ENCODE measurements around the gene ADGRF3. TPM values are rescaled to one million over a fixed set of nuclear protein-coding genes. Genes with fewer than 3 reads are reported as not detected.

ADGRF3 gene
- total and polyA plus RNA-seq, 10 of the 15 experiments (the other 5 are each of a cell fraction or from before 2014, with no cell fraction given) = 0.03 to 3.1 (median 0.84) TPM

DNA sequence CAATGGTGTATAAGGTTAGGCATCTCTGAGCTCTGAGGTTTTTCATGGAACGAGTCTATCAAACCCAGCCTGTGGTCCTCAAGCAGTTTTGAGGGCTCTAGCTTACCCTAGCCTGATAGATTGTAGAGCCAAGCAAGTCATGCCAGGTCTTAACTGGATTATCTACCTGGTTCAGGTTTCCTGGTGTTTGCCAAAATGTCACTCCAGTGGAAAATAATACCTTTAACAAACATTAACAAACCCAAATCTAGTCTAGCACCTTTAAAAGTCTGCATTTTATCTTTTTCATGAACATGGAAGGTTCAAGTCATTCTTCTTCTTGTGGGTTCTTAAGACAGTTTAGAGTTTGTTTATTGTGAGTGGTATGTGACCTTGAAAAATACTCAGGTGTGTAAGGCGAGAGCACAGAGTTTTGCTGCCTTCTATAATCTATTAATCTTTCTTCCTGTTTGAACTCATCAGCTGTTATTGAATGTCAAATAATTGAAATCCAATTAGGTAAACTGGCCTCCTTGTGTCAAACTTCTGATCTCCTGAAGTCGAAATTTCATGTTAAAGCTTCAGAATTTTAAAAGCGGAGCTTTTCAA is 13.4 kb upstream of the ADGRF3 start:
- BruUV-seq (replicated peaks) = no TSS peak
- Histone ChIP-seq H3K79me2 (ENCODE audit: control insufficient read depth, insufficient read depth, low read length) (peaks cover 57% of the 10 kb centered on the region), H4K20me1 (ENCODE audit: control insufficient read depth, insufficient read depth) (no peaks in the 10 kb centered on the region), H3K27ac (ENCODE audit: control insufficient read depth, insufficient read depth) (no peak overlapping the region), H3K36me3 (ENCODE audit: control insufficient read depth in 2 of 2, insufficient read depth in 2 of 2, low read length in 1 of 2) (peaks cover 0 to 7% of the 10 kb centered on the region in 2 experiments; a peak in 1 of 4 replicates), H3K4me2 (ENCODE audit: control insufficient read depth, insufficient read depth) (no peak overlapping the region), H3K4me3 (no peak overlapping the region), H2AFZ (ENCODE audit: control insufficient read depth, low read depth, low read length) (no peak overlapping the region), H3K27me3 (replicated peaks in 1 of 2; ENCODE audit: control insufficient read depth in 2 of 2, insufficient read depth in 2 of 2, low read length in 1 of 2) (no peaks in the 10 kb centered on the region), H3K4me1 (ENCODE audit: control insufficient read depth, insufficient read depth, low read length) (no peaks in the 10 kb centered on the region), H3K9ac (ENCODE audit: control insufficient read depth, insufficient read depth, low read length) (no peak overlapping the region), H3K9me3 (replicated peaks; ENCODE audit: control insufficient read depth, insufficient read depth, low read length) (no peaks in the 10 kb centered on the region)
- ChIA-PET SMC1A (ENCODE audit: uncharacterized antibody, unreplicated experiment) (interaction anchor here (0.6 kb wide), 2 partner anchors 10 to 509 kb away, joined by 3 read pairs; no protein-coding TSS in a partner anchor), CTCF (interaction anchor here (1.0 kb wide), 1 partner anchor 14 kb away, joined by 5 read pairs; the partner anchor contains the start of gene SELENOI), POLR2A (no interaction called here), RAD21 (ENCODE audit: unreplicated experiment) (no interaction called here)
- FAIRE-seq (no peak), ATAC-seq (no peak), DNase-seq (ENCODE audit: low read depth, low spot score) (no peak)
- TF ChIP-seq SMAD1 (IDR thresholded peaks at IDR 0.05; ENCODE audit: low read depth, partially characterized antibody) (no peak), POLR2AphosphoS2 (IDR thresholded peaks at IDR 0.05; ENCODE audit: low read depth, low read length) (no peak), BRCA1 (IDR thresholded peaks at IDR 0.05; ENCODE audit: low read depth, low read length) (no peak), BACH1 (IDR thresholded peaks at IDR 0.05; ENCODE audit: borderline replicate concordance) (no peak), SMC3 (IDR thresholded peaks at IDR 0.05; ENCODE audit: borderline replicate concordance, low read length) (no peak), SIX5 (IDR thresholded peaks at IDR 0.05; ENCODE audit: low read depth, low read length, severe bottlenecking) (no peak), NR2F1 (conservative IDR thresholded peaks at IDR 0.05) (no peak), KLF5 (IDR thresholded peaks at IDR 0.05; ENCODE audit: partially characterized antibody) (no peak), ASH2L (IDR thresholded peaks at IDR 0.05; ENCODE audit: borderline replicate concordance, low read depth) (no peak), RAD51 (IDR thresholded peaks at IDR 0.05) (no peak)
- TF ChIP-seq, protein P1, sequence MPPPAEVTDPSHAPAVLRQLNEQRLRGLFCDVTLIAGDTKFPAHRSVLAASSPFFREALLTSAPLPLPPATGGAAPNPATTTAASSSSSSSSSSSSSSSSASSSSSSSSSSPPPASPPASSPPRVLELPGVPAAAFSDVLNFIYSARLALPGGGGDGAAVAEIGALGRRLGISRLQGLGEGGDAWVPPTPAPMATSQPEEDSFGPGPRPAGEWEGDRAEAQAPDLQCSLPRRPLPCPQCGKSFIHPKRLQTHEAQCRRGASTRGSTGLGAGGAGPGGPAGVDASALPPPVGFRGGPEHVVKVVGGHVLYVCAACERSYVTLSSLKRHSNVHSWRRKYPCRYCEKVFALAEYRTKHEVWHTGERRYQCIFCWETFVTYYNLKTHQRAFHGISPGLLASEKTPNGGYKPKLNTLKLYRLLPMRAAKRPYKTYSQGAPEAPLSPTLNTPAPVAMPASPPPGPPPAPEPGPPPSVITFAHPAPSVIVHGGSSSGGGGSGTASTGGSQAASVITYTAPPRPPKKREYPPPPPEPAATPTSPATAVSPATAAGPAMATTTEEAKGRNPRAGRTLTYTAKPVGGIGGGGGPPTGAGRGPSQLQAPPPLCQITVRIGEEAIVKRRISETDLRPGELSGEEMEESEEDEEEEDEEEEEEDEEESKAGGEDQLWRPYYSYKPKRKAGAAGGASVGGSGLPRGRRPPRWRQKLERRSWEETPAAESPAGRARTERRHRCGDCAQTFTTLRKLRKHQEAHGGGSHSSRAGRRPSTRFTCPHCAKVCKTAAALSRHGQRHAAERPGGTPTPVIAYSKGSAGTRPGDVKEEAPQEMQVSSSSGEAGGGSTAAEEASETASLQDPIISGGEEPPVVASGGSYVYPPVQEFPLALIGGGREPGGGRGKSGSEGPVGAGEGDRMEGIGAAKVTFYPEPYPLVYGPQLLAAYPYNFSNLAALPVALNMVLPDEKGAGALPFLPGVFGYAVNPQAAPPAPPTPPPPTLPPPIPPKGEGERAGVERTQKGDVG (CRISPR knock-in tag; IDR thresholded peaks at IDR 0.05) = no peak
- TF ChIP-seq, protein P2, sequence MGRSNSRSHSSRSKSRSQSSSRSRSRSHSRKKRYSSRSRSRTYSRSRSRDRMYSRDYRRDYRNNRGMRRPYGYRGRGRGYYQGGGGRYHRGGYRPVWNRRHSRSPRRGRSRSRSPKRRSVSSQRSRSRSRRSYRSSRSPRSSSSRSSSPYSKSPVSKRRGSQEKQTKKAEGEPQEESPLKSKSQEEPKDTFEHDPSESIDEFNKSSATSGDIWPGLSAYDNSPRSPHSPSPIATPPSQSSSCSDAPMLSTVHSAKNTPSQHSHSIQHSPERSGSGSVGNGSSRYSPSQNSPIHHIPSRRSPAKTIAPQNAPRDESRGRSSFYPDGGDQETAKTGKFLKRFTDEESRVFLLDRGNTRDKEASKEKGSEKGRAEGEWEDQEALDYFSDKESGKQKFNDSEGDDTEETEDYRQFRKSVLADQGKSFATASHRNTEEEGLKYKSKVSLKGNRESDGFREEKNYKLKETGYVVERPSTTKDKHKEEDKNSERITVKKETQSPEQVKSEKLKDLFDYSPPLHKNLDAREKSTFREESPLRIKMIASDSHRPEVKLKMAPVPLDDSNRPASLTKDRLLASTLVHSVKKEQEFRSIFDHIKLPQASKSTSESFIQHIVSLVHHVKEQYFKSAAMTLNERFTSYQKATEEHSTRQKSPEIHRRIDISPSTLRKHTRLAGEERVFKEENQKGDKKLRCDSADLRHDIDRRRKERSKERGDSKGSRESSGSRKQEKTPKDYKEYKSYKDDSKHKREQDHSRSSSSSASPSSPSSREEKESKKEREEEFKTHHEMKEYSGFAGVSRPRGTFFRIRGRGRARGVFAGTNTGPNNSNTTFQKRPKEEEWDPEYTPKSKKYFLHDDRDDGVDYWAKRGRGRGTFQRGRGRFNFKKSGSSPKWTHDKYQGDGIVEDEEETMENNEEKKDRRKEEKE (IDR thresholded peaks at IDR 0.05) = no peak
- TF ChIP-seq, protein P3, sequence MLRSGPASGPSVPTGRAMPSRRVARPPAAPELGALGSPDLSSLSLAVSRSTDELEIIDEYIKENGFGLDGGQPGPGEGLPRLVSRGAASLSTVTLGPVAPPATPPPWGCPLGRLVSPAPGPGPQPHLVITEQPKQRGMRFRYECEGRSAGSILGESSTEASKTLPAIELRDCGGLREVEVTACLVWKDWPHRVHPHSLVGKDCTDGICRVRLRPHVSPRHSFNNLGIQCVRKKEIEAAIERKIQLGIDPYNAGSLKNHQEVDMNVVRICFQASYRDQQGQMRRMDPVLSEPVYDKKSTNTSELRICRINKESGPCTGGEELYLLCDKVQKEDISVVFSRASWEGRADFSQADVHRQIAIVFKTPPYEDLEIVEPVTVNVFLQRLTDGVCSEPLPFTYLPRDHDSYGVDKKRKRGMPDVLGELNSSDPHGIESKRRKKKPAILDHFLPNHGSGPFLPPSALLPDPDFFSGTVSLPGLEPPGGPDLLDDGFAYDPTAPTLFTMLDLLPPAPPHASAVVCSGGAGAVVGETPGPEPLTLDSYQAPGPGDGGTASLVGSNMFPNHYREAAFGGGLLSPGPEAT (IDR thresholded peaks at IDR 0.05; ENCODE audit: low read depth) = no peak
- WGBS (ENCODE audit: insufficient coverage, insufficient replicate concordance, low lambda C conversion rate, missing lambda C conversion rate) = 95% methylated on average over 4 of the region's 4 CpGs
- in situ Hi-C loops (cut with MboI) = no loop called here
- intact Hi-C loops (cut with micrococcal nuclease; ENCODE audit: unreplicated experiment) = no loop called here

Measured in GM12878 (cell line).